ENCODE results near the gene MAP1S. TPM values are rescaled to one million over a fixed set of nuclear protein-coding genes. Genes with fewer than 3 reads are reported as not detected.

The MAP1S gene
- total and polyA plus RNA-seq, 2 of the 4 experiments (the other 2 are of a cell fraction): 6.1 to 48.6 TPM

GRCh38 chr19:17751103-17751911, 32.0 kb downstream of the MAP1S start, which contains the start of gene FCHO1:
Gene FCHO1 (plus strand): TSS chr19:17751477. CDS start chr19:17755165, 3,688 bp downstream.
- Histone ChIP-seq H3K4ac (ENCODE audit: low read depth, low read length) (no peak within 1 kb of the TSS), H3K79me1 (ENCODE audit: low read depth in 1 of 2, low read length in 2 of 2) (no peaks in the 10 kb centered on the region), H3K18ac (ENCODE audit: low read depth, low read length) (no peak within 1 kb of the TSS), H3K36me3 (ENCODE audit: control insufficient read depth, insufficient read depth, low read length) (no peaks in the 10 kb centered on the region), H2AFZ (replicated peaks; ENCODE audit: low read length, poor library complexity) (no peak within 1 kb of the TSS), H2BK5ac (ENCODE audit: low read depth, low read length, poor library complexity, severe bottlenecking) (no peak within 1 kb of the TSS), H3K9ac (ENCODE audit: low read depth, low read length) (no peak within 1 kb of the TSS), H3K27me3 (ENCODE audit: control insufficient read depth, insufficient read depth, low read length) (peaks cover 15% of the 10 kb centered on the region; the same call in 1 of the 2 replicates), H2AK5ac (ENCODE audit: low read depth, low read length) (no peak within 1 kb of the TSS), H3K14ac (replicated peaks; ENCODE audit: low read depth, low read length) (no peak within 1 kb of the TSS), H3K4me3 (ENCODE audit: insufficient read depth, low read depth, low read length) (no peak within 1 kb of the TSS), H2BK15ac (ENCODE audit: low read depth, low read length) (no peak within 1 kb of the TSS), H2AK9ac (replicated peaks; ENCODE audit: low read depth, low read length, poor library complexity) (no peak within 1 kb of the TSS), H3K27ac (ENCODE audit: insufficient read depth, low read length) (no peak within 1 kb of the TSS), H4K20me1 (ENCODE audit: insufficient read depth, low read length) (no peaks in the 10 kb centered on the region), H3K4me2 (ENCODE audit: low read depth, low read length) (no peak within 1 kb of the TSS), H2BK120ac (ENCODE audit: low read depth, low read length) (no peak within 1 kb of the TSS), H3K9me3 (ENCODE audit: control insufficient read depth, insufficient read depth, low read length) (no peaks in the 10 kb centered on the region), H3K56ac (ENCODE audit: extremely low read depth, insufficient read depth, low read length) (no peak within 1 kb of the TSS), H4K5ac (ENCODE audit: low read depth, low read length) (no peak within 1 kb of the TSS), H3K4me1 (ENCODE audit: control insufficient read depth, insufficient read depth, low read length) (no peaks in the 10 kb centered on the region), H3K23ac (ENCODE audit: low read depth, low read length) (no peak within 1 kb of the TSS), H3K9me1 (ENCODE audit: insufficient read depth, low read length) (no peaks in the 10 kb centered on the region), H4K91ac (ENCODE audit: insufficient read depth, low read depth, low read length) (no peak within 1 kb of the TSS), H2BK20ac (ENCODE audit: low read depth, low read length) (no peak within 1 kb of the TSS), H4K8ac (ENCODE audit: low read depth in 2 of 2, low read length in 2 of 2) (no peak within 1 kb of the TSS)
- DNase-seq (no peak), ATAC-seq (ENCODE audit: low read depth) (no peak)
- in situ Hi-C loops (cut with MboI; ENCODE audit: low sequenced_read_pairs) (no loop called here), intact Hi-C loops (cut with micrococcal nuclease) (no loop called here), dilution Hi-C loops (cut with HindIII; ENCODE audit: low sequenced_read_pairs, unreplicated experiment) (no loop called here)
- ChIA-PET POLR2A (ENCODE audit: unreplicated experiment) (no interaction called here), CTCF (no interaction called here)
- 7% methylated on average over 2 of the region's 28 CpGs; no CpG with 5 or more reads in 1 of the 2 experiments for WGBS, 2 experiments (ENCODE audit: extremely low coverage in 2 of 2, insufficient read length in 1 of 2)
- no peak for TF ChIP-seq FOS (IDR thresholded peaks at IDR 0.05; ENCODE audit: low read depth, low read length)
- TF ChIP-seq CTCF (conservative IDR thresholded peaks at IDR 0.05; ENCODE audit: low read depth, low read length): no peak
- no peak for TF ChIP-seq MAZ (IDR thresholded peaks at IDR 0.05; ENCODE audit: borderline replicate concordance, low read depth, low read length)
- no peak for TF ChIP-seq CHD1 (IDR thresholded peaks at IDR 0.05; ENCODE audit: low read depth, low read length)
- TF ChIP-seq MAFK (IDR thresholded peaks at IDR 0.05; ENCODE audit: low read depth, low read length): no peak
- TF ChIP-seq RFX5 (IDR thresholded peaks at IDR 0.05; ENCODE audit: low read depth, low read length): no peak
- no peak for TF ChIP-seq NFE2L2 (IDR thresholded peaks at IDR 0.05; ENCODE audit: low read depth, low read length)
- no peak for TF ChIP-seq ELK1 (IDR thresholded peaks at IDR 0.05; ENCODE audit: borderline replicate concordance, low read depth, low read length)
- no peak for TF ChIP-seq POLR2A (IDR thresholded peaks at IDR 0.05; ENCODE audit: low read depth, low read length)
- no peak for TF ChIP-seq CEBPB (IDR thresholded peaks at IDR 0.05; ENCODE audit: low read depth, low read length)
- no peak for TF ChIP-seq MXI1 (IDR thresholded peaks at IDR 0.05; ENCODE audit: borderline replicate concordance, low read depth, low read length)
- TF ChIP-seq RCOR1 (IDR thresholded peaks at IDR 0.05; ENCODE audit: insufficient replicate concordance, low read length): no peak
- TF ChIP-seq SMC3 (IDR thresholded peaks at IDR 0.05; ENCODE audit: low read depth, low read length): no peak
- no TSS peak for BruUV-seq (replicated peaks)
